Central memory CD8-positive, alpha-beta T cell (primary cell): ENCODE results near the gene CLNK.
"Not testable (repeated sequence)": the region's sequence is repeated elsewhere in the genome, so short reads cannot be mapped to it uniquely, and the experiment has no call there.

Experiments used
- ATAC-seq: fragments of 150-1000 bp; cut with Tn5 transposase; replicated peaks from 2 replicates; pipeline ENCODE4 v1.10.0; 2022; ENCODE audit warnings: mild to moderate bottlenecking, moderate FRiP score, moderate number of reproducible peaks; ENCODE audit not compliant: poor library complexity, severe bottlenecking; ENCODE audit errors: extremely low read depth
- DNase-seq, 2 donors: peaks; one replicate each; pipeline ENCODE4 v3.0.0; 2021; ENCODE audit warnings: low spot score in 2 of 2
- H3K27ac Mint-ChIP-seq: one replicate; pipeline ENCODE4 v1.8.0; 2022; ENCODE audit warnings: low read depth, mild to moderate bottlenecking, moderate library complexity, mixed read lengths
- H3K27me3 Mint-ChIP-seq: one replicate; pipeline ENCODE4 v1.8.0; 2022; ENCODE audit warnings: mixed read lengths
- H3K36me3 Mint-ChIP-seq: one replicate; pipeline ENCODE4 v1.8.0; 2022; ENCODE audit warnings: mild to moderate bottlenecking, moderate library complexity, mixed read lengths; ENCODE audit not compliant: insufficient read depth
- H3K4me1 Mint-ChIP-seq: one replicate; pipeline ENCODE4 v1.8.0; 2022; ENCODE audit warnings: mixed read lengths
- H3K4me3 Mint-ChIP-seq: one replicate; pipeline ENCODE4 v1.8.0; 2022; ENCODE audit warnings: mild to moderate bottlenecking, moderate library complexity, mixed read lengths
- H3K9me3 Mint-ChIP-seq: one replicate; pipeline ENCODE4 v1.8.0; 2022; ENCODE audit warnings: mixed read lengths

The CLNK gene

GRCh38 chr4:10576236-10576635 is 108.3 kb downstream of the CLNK start:
- DNase-seq (no peak), ATAC-seq (no peak)
- Mint-ChIP-seq H3K27ac (no peak overlapping the region), H3K9me3 (no peaks in the 10 kb centered on the region), H3K36me3 (peaks cover 2% of the 10 kb centered on the region), H3K4me1 (peaks cover 6% of the 10 kb centered on the region), H3K27me3 (peaks cover 30% of the 10 kb centered on the region), H3K4me3 (no peak overlapping the region)

GRCh38 chr4:10575414-10575813 is 109.2 kb downstream of the CLNK start:
- no peak overlapping the region for H3K4me3 Mint-ChIP-seq
- H3K36me3 Mint-ChIP-seq, result peaks cover 2% of the 10 kb centered on the region
- ATAC-seq (no peak), DNase-seq (no peak)
- no peak overlapping the region for H3K27ac Mint-ChIP-seq
- no peaks in the 10 kb centered on the region for H3K9me3 Mint-ChIP-seq
- H3K27me3 Mint-ChIP-seq, result peaks cover 30% of the 10 kb centered on the region
- H3K4me1 Mint-ChIP-seq, result peaks cover 6% of the 10 kb centered on the region

- H3K27me3 Mint-ChIP-seq, result peaks cover 30% of the 10 kb centered on the region
- not testable (repeated sequence) for H3K4me3 Mint-ChIP-seq
Measured at GRCh38 chr4:10574553-10574952, 110.0 kb downstream of the CLNK start.

GRCh38 chr4:10571909-10572308 is 112.7 kb downstream of the CLNK start:
- peaks cover 30% of the 10 kb centered on the region for H3K27me3 Mint-ChIP-seq
- no peak for ATAC-seq

More at GRCh38 chr4:10574553-10574952, 110.0 kb downstream of the CLNK start:
- H3K4me1 Mint-ChIP-seq, ATAC-seq, H3K36me3 Mint-ChIP-seq, H3K27ac Mint-ChIP-seq, DNase-seq, H3K9me3 Mint-ChIP-seq: not testable (repeated sequence)

GRCh38 chr4:10569491-10569890 is 115.1 kb downstream of the CLNK start:
- no peak for DNase-seq
- H3K27me3 Mint-ChIP-seq, result peaks cover 16% of the 10 kb centered on the region

More at GRCh38 chr4:10571909-10572308, 112.7 kb downstream of the CLNK start:
- H3K9me3 Mint-ChIP-seq, result no peaks in the 10 kb centered on the region
- no peak overlapping the region for H3K27ac Mint-ChIP-seq
- peaks cover 11% of the 10 kb centered on the region for H3K4me1 Mint-ChIP-seq
- H3K36me3 Mint-ChIP-seq, result peaks cover 2% of the 10 kb centered on the region
- no peak overlapping the region for H3K4me3 Mint-ChIP-seq
- no peak for DNase-seq

GRCh38 chr4:10567766-10568165 is 116.8 kb downstream of the CLNK start:
- ATAC-seq (no peak), DNase-seq (no peak)
- peaks cover 5% of the 10 kb centered on the region for H3K4me1 Mint-ChIP-seq
- no peak overlapping the region for H3K27ac Mint-ChIP-seq
- H3K27me3 Mint-ChIP-seq, result peaks cover 6% of the 10 kb centered on the region
- H3K36me3 Mint-ChIP-seq, result peaks cover 3% of the 10 kb centered on the region
- no peaks in the 10 kb centered on the region for H3K9me3 Mint-ChIP-seq
- no peak overlapping the region for H3K4me3 Mint-ChIP-seq

More at GRCh38 chr4:10569491-10569890, 115.1 kb downstream of the CLNK start:
- H3K4me1 Mint-ChIP-seq, result peaks cover 5% of the 10 kb centered on the region
- no peak overlapping the region for H3K4me3 Mint-ChIP-seq
- H3K9me3 Mint-ChIP-seq, result no peaks in the 10 kb centered on the region
- H3K36me3 Mint-ChIP-seq, result peaks cover 5% of the 10 kb centered on the region
- no peak for ATAC-seq
- no peak overlapping the region for H3K27ac Mint-ChIP-seq

- H3K27me3 Mint-ChIP-seq, result peaks cover 29% of the 10 kb centered on the region
- H3K4me3 Mint-ChIP-seq, result no peak overlapping the region
- H3K4me1 Mint-ChIP-seq, result peaks cover 5% of the 10 kb centered on the region
- no peaks in the 10 kb centered on the region for H3K9me3 Mint-ChIP-seq
- no peak overlapping the region for H3K27ac Mint-ChIP-seq
- no peak for DNase-seq
- no peak for ATAC-seq
- H3K36me3 Mint-ChIP-seq, result peaks cover 4% of the 10 kb centered on the region
Measured at GRCh38 chr4:10565166-10565780, 119.3 kb downstream of the CLNK start.

GRCh38 chr4:10554694-10555093 is 129.9 kb downstream of the CLNK start:
- H3K4me3 Mint-ChIP-seq, result no peak overlapping the region
- no peak overlapping the region for H3K27ac Mint-ChIP-seq
- no peaks in the 10 kb centered on the region for H3K9me3 Mint-ChIP-seq
- peaks cover 51% of the 10 kb centered on the region for H3K27me3 Mint-ChIP-seq
- ATAC-seq (peak; percentile 24), DNase-seq (peak in 1 of 2 donors; percentile 15)
- H3K4me1 Mint-ChIP-seq, result no peaks in the 10 kb centered on the region
- H3K36me3 Mint-ChIP-seq, result no peaks in the 10 kb centered on the region

- DNase-seq (no peak), ATAC-seq (no peak)
- Mint-ChIP-seq H3K9me3 (no peaks in the 10 kb centered on the region), H3K36me3 (no peaks in the 10 kb centered on the region), H3K4me3 (no peak overlapping the region), H3K27ac (no peak overlapping the region), H3K27me3 (peaks cover 45% of the 10 kb centered on the region), H3K4me1 (no peaks in the 10 kb centered on the region)
Measured at GRCh38 chr4:10554121-10554520, 130.4 kb downstream of the CLNK start.

- Mint-ChIP-seq H3K36me3 (no peaks in the 10 kb centered on the region), H3K4me3 (no peak overlapping the region), H3K27ac (no peak overlapping the region), H3K27me3 (peaks cover 32% of the 10 kb centered on the region), H3K4me1 (no peaks in the 10 kb centered on the region), H3K9me3 (no peaks in the 10 kb centered on the region)
- DNase-seq (no peak), ATAC-seq (no peak)
Measured at GRCh38 chr4:10552591-10553280, 131.8 kb downstream of the CLNK start.

GRCh38 chr4:10535912-10536311 is 148.7 kb downstream of the CLNK start:
- ATAC-seq (no peak), DNase-seq (no peak)
- Mint-ChIP-seq H3K36me3 (no peaks in the 10 kb centered on the region), H3K27me3 (peaks cover 62% of the 10 kb centered on the region), H3K4me1 (no peaks in the 10 kb centered on the region), H3K9me3 (no peaks in the 10 kb centered on the region), H3K4me3 (no peak overlapping the region), H3K27ac (no peak overlapping the region)

- DNase-seq, result no peak
- H3K4me3 Mint-ChIP-seq, result no peak overlapping the region
- ATAC-seq, result no peak
Measured at GRCh38 chr4:10534820-10535219, 149.7 kb downstream of the CLNK start.

GRCh38 chr4:10532155-10532554 is 152.4 kb downstream of the CLNK start:
- Mint-ChIP-seq H3K36me3 (no peaks in the 10 kb centered on the region), H3K27ac (no peak overlapping the region), H3K4me3 (no peak overlapping the region), H3K9me3 (no peaks in the 10 kb centered on the region), H3K4me1 (no peaks in the 10 kb centered on the region), H3K27me3 (peaks cover 60% of the 10 kb centered on the region)
- ATAC-seq, result no peak
- no peak for DNase-seq

More at GRCh38 chr4:10534820-10535219, 149.7 kb downstream of the CLNK start:
- no peak overlapping the region for H3K27ac Mint-ChIP-seq
- H3K9me3 Mint-ChIP-seq, result no peaks in the 10 kb centered on the region
- no peaks in the 10 kb centered on the region for H3K36me3 Mint-ChIP-seq
- peaks cover 69% of the 10 kb centered on the region for H3K27me3 Mint-ChIP-seq
- no peaks in the 10 kb centered on the region for H3K4me1 Mint-ChIP-seq
